GM21825 (cell line): ENCODE data around the gene ACE.

ENCODE experiments used
- ATAC-seq: cut with Tn5 transposase; IDR thresholded peaks from one replicate; pipeline ENCODE4 v1.9.1; 2021; ENCODE audit warnings: mild to moderate bottlenecking, moderate library complexity; ENCODE audit not compliant: unreplicated experiment

ACE gene

GRCh38 chr17:63490329-63490728 is 13.5 kb downstream of the ACE start:
- ATAC-seq = no peak

- no peak for ATAC-seq
Observed at GRCh38 chr17:63490858-63491400, 14.1 kb downstream of the ACE start.

GRCh38 chr17:63491413-63491812 is 14.6 kb downstream of the ACE start:
- ATAC-seq = no peak

DNA sequence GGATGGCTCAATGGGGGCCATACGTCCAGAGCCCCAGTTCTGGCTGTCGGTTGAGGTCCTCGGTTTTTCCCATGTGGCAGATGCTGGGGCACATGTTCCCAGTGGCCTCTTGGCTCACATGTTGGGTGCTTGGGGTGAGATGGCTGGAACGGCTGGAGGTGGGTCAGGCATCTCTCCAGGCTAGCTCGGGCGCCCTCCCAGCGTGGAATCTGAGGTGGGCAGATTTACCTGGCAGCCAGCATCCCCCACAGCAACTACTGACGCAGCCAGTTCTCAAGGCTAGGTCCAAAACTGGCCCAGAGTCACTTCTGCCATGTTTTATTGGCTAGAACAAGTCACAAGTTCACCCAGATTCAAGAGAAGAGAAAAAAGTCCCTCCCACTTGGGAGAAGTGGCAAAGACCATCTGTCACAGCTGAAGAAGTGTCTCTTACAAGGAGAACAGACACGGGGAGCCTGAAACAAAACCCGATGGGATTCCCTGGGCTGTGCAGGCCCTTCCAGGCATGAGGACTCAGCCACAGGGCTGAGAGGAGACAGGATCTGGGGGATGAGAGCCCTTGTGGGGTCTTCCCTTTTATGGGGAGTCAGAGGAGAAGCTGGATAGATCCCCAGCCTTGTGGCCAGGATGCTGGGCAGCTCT is 15.2 kb downstream of the ACE start:
- ATAC-seq = no peak

- ATAC-seq = no peak
Observed at GRCh38 chr17:63492940-63493339, 16.1 kb downstream of the ACE start.

GRCh38 chr17:63493411-63493810 is 16.6 kb downstream of the ACE start:
- ATAC-seq = no peak

GRCh38 chr17:63494300-63494928 is 17.6 kb downstream of the ACE start:
- ATAC-seq = no peak

DNA sequence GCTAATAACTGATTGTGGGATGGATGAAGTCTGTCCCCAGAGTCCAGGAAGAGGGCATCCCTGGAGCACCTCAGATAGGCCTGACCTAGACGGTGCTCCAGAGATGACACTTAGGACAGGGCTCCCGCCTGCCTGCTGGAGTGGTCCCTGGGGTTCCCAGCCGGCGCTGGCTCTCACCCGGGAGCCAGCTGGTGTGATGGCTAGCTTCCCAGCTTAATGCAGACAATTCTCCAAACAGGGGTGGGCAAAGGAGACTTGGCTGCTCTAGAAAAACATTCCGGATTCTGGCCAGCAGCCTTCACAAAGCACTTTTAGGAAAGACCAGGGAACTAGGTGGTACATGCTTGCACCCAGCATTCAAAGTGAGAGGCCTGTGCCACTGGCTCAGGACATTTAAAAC is 18.6 kb downstream of the ACE start:
- no peak for ATAC-seq

DNA sequence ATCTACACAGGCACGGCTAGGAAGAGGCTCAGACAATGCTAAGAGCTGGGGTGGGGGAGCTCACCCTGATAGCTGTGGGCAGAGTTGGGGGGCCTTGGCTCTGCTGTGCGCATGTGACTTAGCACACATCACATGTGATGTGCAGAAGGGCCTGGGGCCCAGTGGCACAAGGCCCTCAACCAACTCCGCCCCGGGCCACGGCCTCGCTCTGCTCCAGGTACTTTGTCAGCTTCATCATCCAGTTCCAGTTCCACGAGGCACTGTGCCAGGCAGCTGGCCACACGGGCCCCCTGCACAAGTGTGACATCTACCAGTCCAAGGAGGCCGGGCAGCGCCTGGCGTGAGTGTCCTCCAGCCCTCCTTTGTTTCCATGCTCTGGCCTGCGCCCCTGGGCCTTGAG is 19.3 kb downstream of the ACE start:
- ATAC-seq = no peak

GRCh38 chr17:63496663-63497400 is 20.0 kb downstream of the ACE start:
- ATAC-seq = no peak

DNA sequence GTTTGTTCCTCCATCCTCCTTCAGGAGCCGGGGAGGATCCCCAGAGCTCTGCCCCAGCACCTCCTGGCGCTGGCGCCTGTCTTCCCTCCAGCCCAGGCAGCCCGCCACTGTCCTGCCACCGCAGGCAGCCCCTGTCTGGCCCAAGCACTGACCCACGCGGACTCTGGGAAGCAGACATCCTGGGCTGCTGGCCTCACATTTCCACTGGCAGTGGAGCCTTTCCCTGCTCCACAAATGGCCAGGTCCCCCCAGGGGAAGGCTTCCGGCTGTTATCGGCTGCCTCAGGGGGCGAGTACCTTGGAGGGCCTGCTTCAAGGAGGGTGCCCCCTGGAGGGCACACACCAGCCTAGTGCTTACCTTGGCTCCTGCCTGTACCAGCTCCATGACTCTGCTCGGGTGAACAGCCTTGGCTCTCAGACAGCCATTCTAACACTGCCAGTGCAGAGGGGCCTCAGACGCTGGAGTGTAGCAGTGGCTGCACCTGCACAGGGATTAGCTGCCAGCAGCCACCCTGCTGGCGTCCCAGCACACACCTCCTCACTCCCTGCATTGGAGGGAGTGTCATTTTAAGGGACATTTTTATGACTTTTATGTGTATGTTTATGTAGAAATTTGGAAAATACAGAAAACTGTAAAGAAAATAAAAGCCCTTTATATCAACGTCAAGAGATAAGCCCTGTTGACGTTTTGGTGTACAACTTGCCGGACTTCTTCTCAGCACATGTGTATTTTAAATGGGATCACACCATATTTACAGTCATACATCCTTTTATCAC is 21.0 kb downstream of the ACE start:
- no peak for ATAC-seq

DNA sequence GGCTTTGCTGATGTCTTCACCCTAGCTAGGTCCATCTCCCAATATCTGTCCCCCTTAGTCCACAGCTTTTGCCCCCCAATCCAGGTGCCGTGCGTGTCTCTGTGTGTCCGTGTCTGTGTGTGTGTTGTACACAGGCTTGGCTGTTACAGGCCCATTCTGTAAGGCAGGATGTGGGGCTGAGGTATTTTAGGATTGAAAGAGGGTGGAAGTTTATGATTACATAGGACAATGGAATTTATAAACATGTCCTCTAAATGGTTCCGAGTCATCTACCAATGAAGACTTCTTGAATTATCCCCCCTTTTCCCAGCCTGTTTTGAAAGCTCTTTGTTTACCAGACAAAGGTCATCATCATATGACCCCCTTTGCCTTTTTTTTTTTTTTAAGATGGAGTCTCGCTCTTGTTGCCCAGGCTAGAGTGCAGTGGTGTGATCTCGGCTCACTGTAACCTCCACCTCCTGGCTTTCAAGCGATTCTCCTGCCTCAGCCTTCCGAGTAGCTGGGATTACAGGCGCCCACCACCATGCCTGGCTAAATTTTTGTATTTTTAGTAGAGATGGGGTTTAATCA is 21.9 kb downstream of the ACE start:
- ATAC-seq = no peak

DNA sequence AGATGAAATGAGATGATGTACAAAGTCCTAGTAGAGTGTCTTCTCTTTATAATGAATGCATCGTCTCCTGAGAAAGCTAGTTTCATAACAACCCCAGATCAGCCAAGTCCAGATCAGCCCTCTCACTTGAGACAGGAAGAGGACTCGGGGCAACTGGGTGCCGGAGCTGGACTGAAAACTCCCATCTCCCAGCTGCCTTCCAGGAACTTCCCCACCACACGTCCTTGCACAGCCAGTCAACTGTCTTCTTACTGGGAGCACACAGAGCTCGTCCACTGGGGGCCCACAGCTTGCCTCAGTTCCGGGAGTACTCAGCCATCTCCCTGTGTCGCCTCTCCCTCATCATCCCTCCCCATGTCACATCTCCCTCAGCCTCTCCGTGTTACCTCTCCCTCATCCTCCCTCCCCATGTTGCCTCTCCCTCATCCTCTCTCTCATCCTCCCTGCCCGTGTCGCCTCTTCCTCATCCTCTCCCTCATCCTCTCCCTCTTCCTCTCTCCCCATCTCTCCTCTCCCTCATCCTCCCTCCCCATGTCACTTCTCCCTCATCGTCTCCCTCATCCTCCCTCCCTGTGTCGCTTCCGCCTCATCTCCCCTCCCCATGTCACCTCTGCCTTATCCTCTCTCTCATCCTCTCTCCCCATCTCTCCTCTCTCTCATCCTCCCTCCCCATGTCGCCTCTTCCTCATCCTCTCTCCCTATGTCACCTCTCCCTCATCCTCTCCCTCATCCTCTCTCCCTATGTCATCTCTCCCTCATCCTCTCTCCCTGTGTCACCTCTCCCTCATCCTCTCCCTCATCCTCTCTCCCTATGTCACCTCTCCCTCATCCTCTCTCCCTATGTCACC is 23.9 kb downstream of the ACE start:
- no peak for ATAC-seq

DNA sequence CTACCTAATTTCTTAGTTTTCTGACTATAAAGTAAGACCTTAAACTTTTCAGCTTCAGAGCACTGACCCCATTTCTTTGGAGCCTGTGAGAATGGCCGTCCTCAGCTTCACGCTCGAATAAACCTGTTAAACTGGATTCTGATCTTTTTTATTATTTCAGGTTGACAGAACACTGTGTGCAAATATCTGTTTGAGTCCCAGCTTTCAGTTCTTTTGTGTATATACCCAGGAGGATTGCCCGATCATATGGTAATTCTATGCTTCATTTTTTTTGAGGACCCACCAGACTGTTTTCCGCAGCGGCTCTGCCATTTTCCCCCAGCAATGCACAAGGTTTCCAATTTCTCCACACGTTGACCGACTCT is 26.5 kb downstream of the ACE start:
- ATAC-seq = no peak

DNA sequence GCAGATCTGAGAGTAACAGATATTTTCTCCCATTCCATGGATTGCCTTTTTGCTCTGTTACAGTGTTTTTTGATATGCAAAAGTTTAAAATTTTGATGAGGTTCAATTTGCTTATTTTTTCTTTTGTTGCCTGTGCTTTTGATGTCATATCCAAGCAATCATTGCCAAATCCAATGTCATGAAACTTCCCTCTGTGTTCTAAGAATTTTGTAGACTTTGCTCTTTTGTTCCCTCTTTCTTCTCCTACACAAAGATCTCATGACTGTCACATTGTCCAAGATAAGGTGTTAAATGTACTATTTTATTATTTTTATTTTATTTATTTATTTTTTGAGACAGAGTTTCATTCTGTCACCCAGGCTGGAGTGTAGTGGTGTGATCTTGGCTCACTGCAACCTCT is 27.4 kb downstream of the ACE start:
- no peak for ATAC-seq

DNA sequence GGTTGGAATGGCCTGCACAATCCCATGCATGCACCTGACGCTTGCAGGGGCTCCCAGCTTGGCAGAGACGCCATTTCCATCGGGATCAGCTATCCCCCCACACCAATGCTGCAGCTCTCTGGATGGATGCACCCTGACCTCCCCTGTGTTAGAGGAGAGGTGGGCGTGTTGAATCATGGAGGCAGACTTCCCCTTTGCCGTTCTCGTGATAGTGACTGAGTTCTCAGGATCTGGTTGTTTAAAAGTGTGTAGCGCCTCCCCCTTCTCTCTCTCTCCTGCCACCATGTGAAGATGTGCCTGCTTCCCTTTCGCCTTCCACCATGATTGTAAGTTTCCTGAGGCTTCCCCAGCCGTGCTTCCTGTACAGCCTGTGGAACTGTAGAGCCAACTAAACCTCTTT is 28.5 kb downstream of the ACE start:
- no peak for ATAC-seq

DNA sequence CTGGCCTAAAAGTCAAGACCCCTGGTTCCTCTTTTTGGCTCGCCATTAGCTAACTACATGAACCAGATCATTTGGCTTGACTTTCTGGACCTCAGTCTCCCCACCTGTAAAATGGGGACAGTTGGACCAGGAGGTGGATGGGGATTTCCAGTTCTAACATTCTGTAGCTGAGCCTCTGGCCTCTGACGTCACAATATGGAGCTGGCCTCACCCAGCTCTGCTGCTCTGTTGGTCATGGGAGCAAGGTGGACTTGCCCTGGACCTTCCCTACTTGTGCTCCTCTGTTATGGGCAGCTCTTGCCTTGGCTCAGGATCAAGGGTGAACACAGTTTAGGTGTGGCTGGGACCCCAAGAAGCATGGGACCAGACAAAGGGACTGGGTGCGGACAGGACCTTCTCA is 29.8 kb downstream of the ACE start:
- no peak for ATAC-seq

DNA sequence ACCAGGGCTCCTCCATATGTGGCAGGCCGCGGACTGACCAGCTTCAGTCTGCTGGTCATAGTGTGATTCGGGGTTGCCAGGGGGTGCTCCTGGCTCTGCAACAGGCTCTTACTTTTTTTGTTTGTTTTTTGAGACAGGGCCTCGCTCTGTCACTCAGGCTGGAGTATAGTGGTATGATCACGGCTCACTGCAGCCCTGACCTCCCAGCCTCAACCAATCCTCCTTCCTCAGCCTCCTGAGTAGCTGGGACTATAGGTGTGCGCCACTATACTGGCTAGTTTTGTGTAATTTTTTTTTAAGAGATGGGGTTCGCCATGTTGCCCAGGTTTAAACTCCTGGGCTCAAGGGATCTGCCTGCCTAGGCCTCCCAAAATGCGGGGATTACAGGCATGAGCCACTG is 34.5 kb downstream of the ACE start:
- no peak for ATAC-seq

- ATAC-seq = no peak
Observed at GRCh38 chr17:63512388-63512787, 35.5 kb downstream of the ACE start.
